ENCODE measurements around the gene CYB5R4.

GRCh38 chr6:83859410-83860358 is at the start of gene CYB5R4:
- no peak for TF ChIP-seq RFX5 (IDR thresholded peaks at IDR 0.05; ENCODE audit: low read length)
- TF ChIP-seq CTCF (IDR thresholded peaks at IDR 0.05), result peak; percentile 59
- TF ChIP-seq TAF1 (IDR thresholded peaks at IDR 0.05; ENCODE audit: borderline replicate concordance, low read depth, low read length), result peak; percentile 70
- TF ChIP-seq SIN3A (IDR thresholded peaks at IDR 0.05; ENCODE audit: borderline replicate concordance, low read depth, low read length), result peak; percentile 99
- no peak for TF ChIP-seq ZBTB33 (IDR thresholded peaks at IDR 0.05; ENCODE audit: borderline replicate concordance, low read depth)
- no peak for TF ChIP-seq EZH2phosphoT487 (IDR thresholded peaks at IDR 0.05; ENCODE audit: borderline replicate concordance, low read depth)
